DND-41 (cell line): ENCODE results near the gene ARHGEF4.

Experiments
- CTCF ChIP-seq: IDR thresholded peaks from 2 replicates; pipeline ENCODE4 v1.5.1; 2012; ENCODE audit warnings: borderline replicate concordance, low read length, moderate library complexity, mild to moderate bottlenecking; ENCODE audit not compliant: poor library complexity, severe bottlenecking; ENCODE audit errors: extremely low read depth
- EZH2 ChIP-seq: IDR thresholded peaks from 3 replicates; pipeline ENCODE4 v1.6.1; 2012; ENCODE audit warnings: borderline replicate concordance, low read depth, mild to moderate bottlenecking, moderate library complexity, low read length, inconsistent platforms; ENCODE audit not compliant: severe bottlenecking

GRCh38 chr2:131056204-131056931, 219.7 kb downstream of the ARHGEF4 start:
- no peak for TF ChIP-seq CTCF
- no peak for TF ChIP-seq EZH2
